Right lung (tissue), 5 donors: Measurements from ENCODE around the gene PXDC1. TPM values are rescaled to one million over a fixed set of nuclear protein-coding genes. Genes with fewer than 3 reads are reported as not detected.
"Not testable (repeated sequence)": the region's sequence is repeated elsewhere in the genome, so short reads cannot be mapped to it uniquely, and the experiment has no call there.

Experiments
- DNase-seq, 2 donors: peaks; one replicate each; pipeline ENCODE4 v3.0.0-alpha.2; 2013
- polyA plus RNA-seq, 5 donors: library from polyadenylated mRNA; unstranded; fragments of 120-200 nt; gene quantifications; one replicate each; pipeline versions ENCODE4 v1.2.1 to v1.2.3, GENCODE V29; 2013; ENCODE audit warnings: inconsistent platforms in 1 of 5, low replicate concordance in 1 of 5; ENCODE audit not compliant: insufficient read length in 5 of 5, insufficient read depth in 1 of 5

The PXDC1 gene
- polyA plus RNA-seq, 5 donors, result 9.9 to 18.1 (median 14.3) TPM

GRCh38 chr6:3714768-3715167 lies 36.7 kb downstream of the PXDC1 start:
- no peak for DNase-seq

GRCh38 chr6:3714111-3714510 lies 37.4 kb downstream of the PXDC1 start:
- DNase-seq, result no peak

GRCh38 chr6:3712827-3713665 lies 38.5 kb downstream of the PXDC1 start:
- no peak for DNase-seq

DNA sequence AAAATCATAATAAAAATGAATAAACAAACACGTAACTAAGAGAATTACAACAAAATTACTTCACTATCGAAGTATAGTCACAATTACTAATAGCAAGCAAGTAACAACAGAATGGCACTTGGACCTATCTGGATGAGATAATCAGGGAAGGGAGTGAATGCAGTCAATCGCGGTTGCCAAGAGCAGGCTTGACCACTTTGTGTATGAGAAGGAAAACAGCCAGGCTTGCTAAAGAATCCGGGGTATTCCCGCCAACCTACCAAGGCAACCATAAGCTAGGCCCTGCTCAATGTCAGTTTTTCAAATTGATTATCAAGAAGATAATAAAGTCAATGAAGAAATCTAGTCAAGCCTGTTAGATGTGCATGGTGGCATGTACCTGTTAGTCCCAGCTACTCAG lies 39.7 kb downstream of the PXDC1 start:
- no peak for DNase-seq

GRCh38 chr6:3710403-3710802 lies 41.1 kb downstream of the PXDC1 start:
- DNase-seq, result no peak

DNA sequence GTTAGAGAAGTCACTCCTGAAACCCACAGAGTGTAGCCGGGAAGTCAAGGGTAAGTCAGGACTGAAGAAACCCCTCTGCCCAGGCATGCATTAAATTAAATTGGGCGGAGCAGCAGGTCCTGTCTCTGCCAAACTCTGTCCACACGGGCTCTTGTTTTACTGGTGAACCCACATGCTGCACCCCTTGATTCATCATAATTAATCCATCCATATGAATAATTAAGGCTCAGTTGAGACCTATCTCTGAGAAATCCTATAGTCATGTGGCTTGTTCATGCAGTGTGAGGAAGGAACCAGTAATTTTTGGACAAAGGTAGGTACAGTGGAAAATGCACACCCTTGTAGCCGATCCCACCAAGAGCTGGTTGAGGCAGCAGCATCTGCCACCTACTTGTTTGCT lies 43.0 kb downstream of the PXDC1 start:
- no peak for DNase-seq

DNA sequence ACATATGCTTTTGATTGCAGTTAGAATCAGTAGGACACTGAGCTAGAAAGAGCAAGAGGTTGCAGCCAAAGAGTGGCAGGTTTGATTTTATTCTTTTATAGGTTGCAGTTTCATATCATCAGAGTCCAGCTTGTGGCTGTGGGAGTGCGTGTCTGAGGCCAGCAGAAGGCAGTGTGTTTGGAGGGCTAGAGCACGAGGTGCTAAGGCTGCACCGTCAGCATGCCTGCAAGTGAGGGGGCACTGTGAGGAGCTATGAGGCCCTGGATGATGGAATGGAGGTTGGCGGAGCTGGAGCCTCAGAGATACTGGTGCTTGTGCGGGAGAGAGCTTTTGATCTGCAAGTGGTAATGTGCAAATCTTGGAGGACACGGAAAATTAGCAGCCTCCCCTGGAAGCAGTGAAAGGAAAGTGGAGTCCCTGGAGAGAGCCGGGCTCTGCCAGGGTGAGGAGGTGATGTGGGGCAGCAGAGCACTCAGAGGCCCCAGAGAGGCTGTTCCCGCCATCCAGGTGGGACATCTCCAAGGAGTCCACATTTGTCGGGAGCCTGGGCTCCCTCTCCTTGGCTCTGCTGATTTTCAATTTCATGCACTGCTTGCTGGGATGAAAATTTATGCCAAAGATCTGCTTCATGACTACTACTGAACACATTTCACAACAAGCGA lies 43.6 kb downstream of the PXDC1 start:
- no peak for DNase-seq

DNA sequence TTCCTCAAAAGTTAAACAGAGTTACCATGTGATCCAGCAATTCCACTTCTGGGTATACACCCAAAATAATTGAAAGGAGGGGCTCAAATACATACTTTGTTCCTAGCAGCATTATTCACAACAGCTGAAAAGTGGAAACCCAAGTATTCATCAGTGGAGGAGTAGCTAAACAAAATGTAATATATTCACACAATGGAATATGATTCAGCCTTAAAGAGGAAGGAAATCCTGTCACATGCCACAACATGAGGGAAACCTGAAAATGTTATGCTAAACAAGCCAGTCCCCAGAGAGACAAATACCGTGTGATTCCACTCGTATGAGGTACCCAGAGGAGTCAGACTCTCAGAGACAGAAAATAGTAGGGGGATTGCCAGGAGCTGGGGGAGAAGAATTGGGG lies 44.5 kb downstream of the PXDC1 start:
- DNase-seq, result no peak

DNA sequence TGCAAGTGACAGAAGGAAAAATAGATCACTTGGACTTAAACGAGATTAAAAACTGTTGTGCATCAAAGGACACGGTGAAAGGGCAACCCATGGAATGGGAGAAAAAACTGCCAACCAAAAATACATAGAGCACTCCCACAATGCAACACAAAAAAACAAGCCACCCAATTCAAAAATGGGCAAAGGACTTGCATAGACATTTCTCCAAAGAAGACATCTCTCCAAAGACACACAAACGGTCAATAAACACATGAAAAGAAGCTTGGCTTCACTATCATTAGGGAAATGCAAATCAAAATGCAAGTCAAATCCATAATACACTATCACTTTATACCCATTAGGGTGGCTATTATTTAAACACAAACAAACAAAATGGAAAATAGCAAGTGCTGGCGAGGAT lies 45.0 kb downstream of the PXDC1 start:
- no peak for DNase-seq

DNA sequence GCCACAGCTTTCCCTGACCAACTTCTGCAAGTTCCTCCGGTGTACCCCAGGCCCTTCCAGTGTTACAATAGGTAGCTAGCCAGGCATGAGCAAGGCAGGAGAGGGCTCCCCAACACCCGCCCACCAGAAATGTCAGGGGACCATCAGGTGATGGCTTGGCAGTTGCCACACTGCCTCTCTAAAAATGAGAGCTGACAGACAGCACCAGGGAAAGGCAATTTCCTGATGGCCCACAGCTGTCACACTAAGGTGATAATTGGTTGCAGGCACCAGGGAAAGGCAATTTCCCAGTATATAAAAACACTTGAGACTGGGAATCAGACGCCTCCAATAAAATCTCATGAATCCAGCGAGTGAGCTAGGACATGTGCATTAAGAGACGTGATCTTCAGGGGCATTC lies 49.9 kb downstream of the PXDC1 start:
- DNase-seq, result no peak

DNA sequence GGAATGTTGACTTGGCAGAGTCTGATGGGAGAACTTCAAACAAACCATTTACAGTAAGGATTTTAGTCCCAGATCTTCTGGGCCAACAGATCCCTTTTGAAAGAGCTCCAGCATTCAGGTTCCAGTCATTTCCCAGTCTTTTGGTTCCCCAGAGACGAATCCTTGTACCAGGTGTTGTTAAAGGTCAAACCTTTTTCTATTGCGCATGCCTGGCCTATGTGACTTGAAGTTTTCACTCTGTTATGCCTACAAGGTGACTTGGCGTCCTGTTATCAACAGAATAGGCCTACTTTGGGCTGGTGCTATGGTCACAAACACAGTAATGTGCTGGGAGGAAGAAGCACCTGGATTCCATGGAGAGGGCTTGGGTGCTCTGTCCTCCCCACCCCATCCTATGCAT lies 52.3 kb downstream of the PXDC1 start:
- DNase-seq, result no peak

GRCh38 chr6:3698021-3698420 lies 53.5 kb downstream of the PXDC1 start:
- DNase-seq, result no peak

DNA sequence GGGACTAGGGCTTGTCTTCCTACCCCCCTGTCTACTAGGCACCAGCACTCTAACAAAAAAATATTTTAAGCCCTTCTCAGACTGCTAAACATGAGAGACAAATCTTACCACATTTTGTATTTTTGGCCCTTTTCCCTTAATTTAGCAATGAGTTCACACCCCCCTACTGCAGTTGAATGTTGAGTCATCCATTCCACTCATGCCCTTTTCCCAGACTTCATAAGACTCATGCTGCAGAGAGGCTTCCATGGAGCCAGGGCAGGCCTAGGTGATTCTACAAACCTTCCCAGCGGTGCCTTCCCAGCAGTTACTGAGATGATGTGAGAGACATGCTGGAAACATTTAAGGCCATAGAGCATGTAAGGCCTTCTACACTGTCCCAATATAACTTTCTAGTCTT lies 53.9 kb downstream of the PXDC1 start:
- no peak for DNase-seq

- DNase-seq, result no peak
Observed at GRCh38 chr6:3696525-3697088, 54.9 kb downstream of the PXDC1 start.

DNA sequence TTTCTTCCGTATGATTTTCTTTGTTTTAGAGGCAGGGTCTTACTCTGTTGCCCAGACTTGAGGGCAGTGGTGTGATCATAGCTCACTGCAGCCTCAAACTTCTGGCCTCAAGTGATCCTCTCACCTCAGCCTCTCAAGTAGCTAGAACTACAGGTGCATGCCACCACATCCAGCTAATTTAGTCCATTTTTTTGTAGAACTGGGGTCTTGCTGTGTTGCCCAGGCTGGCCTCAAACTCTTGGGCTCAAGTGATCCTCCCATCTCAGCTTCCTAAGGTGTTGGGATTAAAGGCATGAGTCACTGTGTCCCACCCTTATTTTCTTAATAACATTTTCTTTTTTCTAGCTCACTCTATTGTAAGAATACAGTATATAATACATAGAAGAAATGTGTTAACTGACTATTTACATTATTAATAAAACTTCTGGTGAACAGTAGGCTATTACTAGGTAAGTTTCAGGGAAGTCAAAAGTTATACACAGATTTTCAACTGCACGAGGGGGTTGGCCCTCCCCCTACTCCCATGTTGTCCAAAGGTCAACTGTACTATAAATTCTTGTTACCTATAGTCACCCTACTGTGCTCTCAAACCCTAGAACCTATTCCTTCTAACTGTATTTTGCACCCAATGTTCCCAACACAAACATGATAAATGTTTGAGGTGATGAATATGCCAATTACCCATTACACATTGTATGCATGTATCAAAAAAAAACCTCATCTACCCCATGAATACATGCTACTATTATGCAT lies 56.3 kb downstream of the PXDC1 start:
- DNase-seq, result no peak

- no peak for DNase-seq
Observed at GRCh38 chr6:3693831-3694230, 57.7 kb downstream of the PXDC1 start.

- DNase-seq, result no peak
Observed at GRCh38 chr6:3690506-3690905, 61.0 kb downstream of the PXDC1 start.

GRCh38 chr6:3687847-3688246 lies 63.7 kb downstream of the PXDC1 start:
- DNase-seq, result no peak

GRCh38 chr6:3683331-3683730 lies 68.2 kb downstream of the PXDC1 start:
- no peak for DNase-seq

- no peak for DNase-seq
Observed at GRCh38 chr6:3678946-3679345, 72.6 kb downstream of the PXDC1 start.

DNA sequence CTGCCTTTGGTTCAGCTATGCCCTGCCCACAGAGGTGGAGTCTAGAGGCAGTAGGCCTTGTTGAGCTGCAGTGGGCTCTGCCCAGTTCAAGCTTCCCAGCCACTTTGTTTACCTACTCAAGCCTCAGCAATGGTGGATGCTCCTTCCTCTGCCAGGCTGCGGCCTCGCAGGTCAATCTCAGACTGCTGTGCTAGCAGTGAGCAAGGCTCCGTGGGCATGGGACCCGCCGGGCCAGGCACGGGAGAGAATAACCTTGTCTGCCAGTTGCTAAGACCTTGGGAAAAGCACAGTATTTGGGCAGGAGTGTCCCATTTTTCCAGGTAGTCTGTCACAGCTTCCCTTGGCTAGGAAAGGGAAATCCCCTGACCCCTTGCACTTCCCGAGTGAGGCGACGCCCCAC lies 73.8 kb downstream of the PXDC1 start:
- DNase-seq, result not testable (repeated sequence)

DNA sequence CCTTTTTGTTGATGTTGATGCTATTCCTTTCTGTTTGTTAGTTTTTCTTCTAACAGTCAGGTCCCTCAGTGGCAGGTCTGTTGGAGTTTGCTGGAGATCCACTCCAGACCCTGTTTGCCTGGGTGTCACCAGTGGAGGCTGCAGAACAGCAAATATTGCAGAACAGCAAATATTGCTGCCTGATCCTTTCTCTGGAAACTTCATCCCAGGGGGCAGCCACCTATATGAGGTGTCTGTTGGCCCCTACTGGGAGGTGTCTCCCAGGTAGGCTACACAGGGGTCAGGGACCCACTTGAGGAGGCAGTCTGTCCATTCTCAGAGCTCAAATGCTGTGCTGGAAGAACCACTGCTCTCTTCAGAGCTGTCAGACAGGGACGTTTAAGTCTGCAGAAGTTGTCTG lies 74.2 kb downstream of the PXDC1 start:
- not testable (repeated sequence) for DNase-seq
